Measurements from ENCODE around the gene UST.

The UST gene

DNA sequence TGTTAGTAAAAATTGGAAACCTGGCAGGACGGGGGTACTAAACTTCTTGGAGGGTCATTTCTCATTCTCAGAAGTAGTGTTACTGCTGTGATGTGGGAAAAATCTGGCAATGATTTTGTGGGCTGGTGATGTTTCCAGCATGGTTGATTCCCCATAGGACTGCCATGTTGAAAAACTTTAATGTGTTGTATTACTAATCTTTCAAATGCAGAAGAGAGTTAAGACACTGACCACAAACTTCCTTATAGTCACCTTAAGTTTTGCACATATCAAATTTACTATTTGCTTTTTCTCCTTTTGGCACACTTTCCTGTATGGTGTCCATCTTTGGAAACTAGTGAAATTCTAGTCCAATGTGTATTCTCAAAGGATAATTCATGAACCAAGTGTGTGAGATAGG, 334.5 kb downstream of the UST start:
- Histone ChIP-seq H4K20me1 (ENCODE audit: insufficient read depth) (no peaks in the 10 kb centered on the region), H3K4me2 (no peak overlapping the region), H3K27ac (no peak overlapping the region), H2AFZ (ENCODE audit: low read depth) (no peak overlapping the region), H3K9ac (no peak overlapping the region), H3K79me2 (ENCODE audit: insufficient read depth, low read depth) (no peaks in the 10 kb centered on the region), H3K4me3 (IDR thresholded peaks at IDR 0.05; ENCODE audit: insufficient read depth, low read depth, low read length) (no peak overlapping the region), H3K4me1 (ENCODE audit: low read depth, poor library complexity, severe bottlenecking) (no peaks in the 10 kb centered on the region), H3K27me3 (ENCODE audit: insufficient read depth, low read depth) (no peaks in the 10 kb centered on the region), H3K36me3 (ENCODE audit: insufficient read depth) (no peaks in the 10 kb centered on the region)
- TF ChIP-seq CTCF (conservative IDR thresholded peaks at IDR 0.05; ENCODE audit: low read depth, low read length) = no peak

DNA sequence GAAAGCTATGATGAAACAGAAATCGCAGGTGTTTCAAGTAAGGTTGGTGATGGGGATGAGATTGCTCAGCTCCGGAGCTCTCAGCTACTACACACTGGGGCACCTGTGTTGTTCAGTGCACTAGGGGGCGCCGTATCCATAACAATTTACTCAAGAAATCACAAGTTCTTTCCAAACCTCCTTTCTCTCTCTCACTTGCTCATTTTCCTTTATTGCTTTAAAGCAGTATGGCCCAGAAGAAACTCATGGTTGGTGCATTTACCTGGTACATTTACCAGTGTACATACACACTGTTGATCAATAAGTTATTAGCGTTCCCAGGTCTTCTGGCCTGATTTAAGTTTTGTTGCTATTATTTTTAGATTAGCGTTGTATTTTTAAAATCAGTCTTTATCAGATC, 335.5 kb downstream of the UST start:
- no peaks in the 10 kb centered on the region for H3K4me1 ChIP-seq (ENCODE audit: low read depth, poor library complexity, severe bottlenecking)
- TF ChIP-seq CTCF (conservative IDR thresholded peaks at IDR 0.05; ENCODE audit: low read depth, low read length) = peak; percentile 82

GRCh38 chr6:149084026-149084425, 337.2 kb downstream of the UST start:
- Histone ChIP-seq H2AFZ (ENCODE audit: low read depth) (no peak overlapping the region), H3K27me3 (ENCODE audit: insufficient read depth, low read depth) (no peaks in the 10 kb centered on the region), H3K4me1 (ENCODE audit: low read depth, poor library complexity, severe bottlenecking) (no peaks in the 10 kb centered on the region), H3K9ac (no peak overlapping the region), H3K4me3 (IDR thresholded peaks at IDR 0.05; ENCODE audit: insufficient read depth, low read depth, low read length) (no peak overlapping the region), H3K36me3 (ENCODE audit: insufficient read depth) (no peaks in the 10 kb centered on the region), H3K27ac (no peak overlapping the region), H3K4me2 (no peak overlapping the region), H4K20me1 (ENCODE audit: insufficient read depth) (no peaks in the 10 kb centered on the region), H3K79me2 (ENCODE audit: insufficient read depth, low read depth) (no peaks in the 10 kb centered on the region)
- TF ChIP-seq CTCF (conservative IDR thresholded peaks at IDR 0.05; ENCODE audit: low read depth, low read length) = no peak

More for the DNA sequence above, 335.5 kb downstream of the UST start:
- Histone ChIP-seq H3K4me2 (no peak overlapping the region), H3K4me3 (IDR thresholded peaks at IDR 0.05; ENCODE audit: insufficient read depth, low read depth, low read length) (no peak overlapping the region), H3K9ac (no peak overlapping the region), H4K20me1 (ENCODE audit: insufficient read depth) (no peaks in the 10 kb centered on the region), H3K36me3 (ENCODE audit: insufficient read depth) (no peaks in the 10 kb centered on the region), H2AFZ (ENCODE audit: low read depth) (no peak overlapping the region), H3K79me2 (ENCODE audit: insufficient read depth, low read depth) (no peaks in the 10 kb centered on the region), H3K27ac (no peak overlapping the region), H3K27me3 (ENCODE audit: insufficient read depth, low read depth) (no peaks in the 10 kb centered on the region)

GRCh38 chr6:149084808-149085556, 338.2 kb downstream of the UST start:
- H3K27me3 ChIP-seq (ENCODE audit: insufficient read depth, low read depth) = no peaks in the 10 kb centered on the region
- no peaks in the 10 kb centered on the region for H3K4me1 ChIP-seq (ENCODE audit: low read depth, poor library complexity, severe bottlenecking)
- H4K20me1 ChIP-seq (ENCODE audit: insufficient read depth) = no peaks in the 10 kb centered on the region
- H3K4me2 ChIP-seq = no peak overlapping the region
- no peak overlapping the region for H3K9ac ChIP-seq
- no peaks in the 10 kb centered on the region for H3K36me3 ChIP-seq (ENCODE audit: insufficient read depth)
- H3K4me3 ChIP-seq (IDR thresholded peaks at IDR 0.05; ENCODE audit: insufficient read depth, low read depth, low read length) = no peak overlapping the region
- no peaks in the 10 kb centered on the region for H3K79me2 ChIP-seq (ENCODE audit: insufficient read depth, low read depth)
- H2AFZ ChIP-seq (ENCODE audit: low read depth) = no peak overlapping the region
- H3K27ac ChIP-seq = no peak overlapping the region
- TF ChIP-seq CTCF (conservative IDR thresholded peaks at IDR 0.05; ENCODE audit: low read depth, low read length) = no peak

Data from KMS-11 (cell line).